Right lobe of liver (tissue), 4 donors: ENCODE data around the gene CNDP1.
A peak's percentile ranks its signal among the peaks of the same experiment; 100 is the strongest.

Source experiments
- CTCF ChIP-seq, 4 donors: fragments of 200-600 bp in 3 of 4; fragments of 450-650 bp in 1 of 4; IDR thresholded peaks; one replicate each; pipeline versions ENCODE4 v1.5.1 to v1.8.0; 2016 to 2022; ENCODE audit warnings: antibody characterized with exemption in 4 of 4, mild to moderate bottlenecking in 2 of 4
- POLR2A ChIP-seq: fragments of 450-650 bp; IDR thresholded peaks from one replicate; pipeline ENCODE4 v1.6.1; 2017; ENCODE audit warnings: antibody characterized with exemption, mild to moderate bottlenecking
- donor health status: DM: no; HTN: no; CAD: no.
- donor health status: DM: no; HTN: no; CAD: no.
- donor health status: DM: no; HTN: yes; CAD: no.

- no peak for TF ChIP-seq CTCF (IDR thresholded peaks at IDR 0.05)
- peak; percentile 42 for TF ChIP-seq POLR2A
Measured at GRCh38 chr18:74597662-74598349, 63.5 kb downstream of the CNDP1 start, which contains the start of gene ZNF407.
